GM23338 (cell line): ENCODE results near the gene DCLK2. TPM values are rescaled to one million over a fixed set of nuclear protein-coding genes. Genes with fewer than 3 reads are reported as not detected.
A peak's percentile ranks its signal among the peaks of the same experiment; 100 is the strongest.

Experiments
- ATAC-seq: fragments of 200-7000 bp; cut with Tn5 transposase; 3 replicates; pipeline ENCODE4 v1.9.1; 2020
- DNase-seq: peaks from one replicate; pipeline ENCODE4 v3.0.0-alpha.2; 2015; ENCODE audit warnings: low spot score
- H2AFZ ChIP-seq: fragments of 200-600 bp; sonication (generic); 2 replicates; pipeline ENCODE4 v1.8.0; 2016; ENCODE audit warnings: antibody characterized with exemption, mild to moderate bottlenecking, moderate library complexity
- H3F3A ChIP-seq: fragments of 200-600 bp; sonication (generic); replicated peaks from 2 replicates; pipeline ENCODE4 v1.8.0; 2017; ENCODE audit warnings: antibody characterized with exemption, mixed run types, low read depth
- H3K27ac ChIP-seq: fragments of 200-600 bp; sonication (generic); 2 replicates; pipeline ENCODE4 v1.6.1; 2016; ENCODE audit warnings: low read depth
- H3K27me3 ChIP-seq: fragments of 200-600 bp; sonication (generic); 2 replicates; pipeline ENCODE4 v1.8.0; 2016; ENCODE audit warnings: mild to moderate bottlenecking, mixed run types, moderate library complexity; ENCODE audit not compliant: insufficient read depth
- H3K36me3 ChIP-seq: fragments of 200-600 bp; sonication (generic); 2 replicates; pipeline ENCODE4 v1.8.0; 2016; ENCODE audit warnings: mild to moderate bottlenecking; ENCODE audit not compliant: insufficient read depth
- H3K4me1 ChIP-seq: fragments of 200-600 bp; sonication (generic); 2 replicates; pipeline ENCODE4 v1.8.0; 2016; ENCODE audit warnings: mild to moderate bottlenecking, moderate library complexity; ENCODE audit not compliant: insufficient read depth
- H3K4me2 ChIP-seq: fragments of 200-600 bp; sonication (generic); 2 replicates; pipeline ENCODE4 v1.7.1; 2017; ENCODE audit warnings: mixed run types
- H3K4me3 ChIP-seq: fragments of 200-600 bp; sonication (generic); 2 replicates; pipeline ENCODE4 v1.6.1; 2016; ENCODE audit warnings: mixed run types
- H3K79me2 ChIP-seq: fragments of 200-600 bp; sonication (generic); replicated peaks from 2 replicates; pipeline ENCODE4 v1.8.0; 2017; ENCODE audit warnings: mild to moderate bottlenecking; ENCODE audit not compliant: insufficient read depth
- H3K9me2 ChIP-seq: fragments of 200-600 bp; sonication (generic); 2 replicates; pipeline ENCODE4 v1.8.0; 2017; ENCODE audit not compliant: insufficient read depth
- H4K20me1 ChIP-seq: fragments of 200-600 bp; sonication (generic); replicated peaks from 2 replicates; pipeline ENCODE4 v1.8.0; 2017; ENCODE audit warnings: mild to moderate bottlenecking; ENCODE audit not compliant: insufficient read depth
- H3K27ac Mint-ChIP-seq: 2 replicates; pipeline ENCODE4 v1.8.0; 2020; ENCODE audit warnings: inconsistent platforms, mild to moderate bottlenecking, moderate library complexity, mixed read lengths
- H3K27me3 Mint-ChIP-seq: 3 replicates; pipeline ENCODE4 v1.8.0; 2022; ENCODE audit warnings: low read depth, mild to moderate bottlenecking, moderate library complexity, mixed read lengths, inconsistent platforms; ENCODE audit not compliant: insufficient read depth, poor library complexity
- H3K36me3 Mint-ChIP-seq: 3 replicates; pipeline ENCODE4 v1.8.0; 2021; ENCODE audit warnings: low read depth, mild to moderate bottlenecking, inconsistent platforms, moderate library complexity, mixed read lengths
- H3K4me1 Mint-ChIP-seq: 3 replicates; pipeline ENCODE4 v1.8.0; 2020; ENCODE audit warnings: mild to moderate bottlenecking, inconsistent platforms, mixed read lengths
- H3K4me3 Mint-ChIP-seq: 3 replicates; pipeline ENCODE4 v1.8.0; 2021; ENCODE audit warnings: moderate library complexity, mild to moderate bottlenecking, inconsistent platforms, mixed read lengths
- H3K9me3 Mint-ChIP-seq: 3 replicates; pipeline ENCODE4 v1.8.0; 2020; ENCODE audit warnings: moderate library complexity, mild to moderate bottlenecking, inconsistent platforms, mixed read lengths
- NANOG ChIP-seq: IDR thresholded peaks from 2 replicates; pipeline ENCODE4 v1.6.1; 2016; ENCODE audit warnings: antibody characterized with exemption, borderline replicate concordance
- polyA plus RNA-seq: library from polyadenylated mRNA; unstranded; fragments of >200 nt; fragmentation: Nextera tagmentation; extraction: Ambion mirVana; gene quantifications from 2 replicates; pipeline ENCODE4 v1.2.1, GENCODE V29; 2016
- total RNA-seq: library from RNA; depleted of rRNA; stranded (reverse); fragments of >200 nt; shearing (Covaris generic); gene quantifications from 2 replicates; pipeline ENCODE4 v1.2.3, GENCODE V29; 2014
- TF ChIP-seq, protein P1 (sequence below): IDR thresholded peaks from one replicate; pipeline ENCODE4 v1.6.1; 2018; ENCODE audit warnings: antibody characterized with exemption; ENCODE audit not compliant: unreplicated experiment
- TF ChIP-seq, protein P2 (sequence below): fragments of 250-450 bp; sonication (Bioruptor Pico); IDR thresholded peaks from 2 replicates; pipeline ENCODE4 v1.5.0; 2020; ENCODE audit warnings: mild to moderate bottlenecking, moderate library complexity

The DCLK2 gene
- total and polyA plus RNA-seq, 2 experiments from 2014 or later = 0.49 TPM; not detected in 1

DNA sequence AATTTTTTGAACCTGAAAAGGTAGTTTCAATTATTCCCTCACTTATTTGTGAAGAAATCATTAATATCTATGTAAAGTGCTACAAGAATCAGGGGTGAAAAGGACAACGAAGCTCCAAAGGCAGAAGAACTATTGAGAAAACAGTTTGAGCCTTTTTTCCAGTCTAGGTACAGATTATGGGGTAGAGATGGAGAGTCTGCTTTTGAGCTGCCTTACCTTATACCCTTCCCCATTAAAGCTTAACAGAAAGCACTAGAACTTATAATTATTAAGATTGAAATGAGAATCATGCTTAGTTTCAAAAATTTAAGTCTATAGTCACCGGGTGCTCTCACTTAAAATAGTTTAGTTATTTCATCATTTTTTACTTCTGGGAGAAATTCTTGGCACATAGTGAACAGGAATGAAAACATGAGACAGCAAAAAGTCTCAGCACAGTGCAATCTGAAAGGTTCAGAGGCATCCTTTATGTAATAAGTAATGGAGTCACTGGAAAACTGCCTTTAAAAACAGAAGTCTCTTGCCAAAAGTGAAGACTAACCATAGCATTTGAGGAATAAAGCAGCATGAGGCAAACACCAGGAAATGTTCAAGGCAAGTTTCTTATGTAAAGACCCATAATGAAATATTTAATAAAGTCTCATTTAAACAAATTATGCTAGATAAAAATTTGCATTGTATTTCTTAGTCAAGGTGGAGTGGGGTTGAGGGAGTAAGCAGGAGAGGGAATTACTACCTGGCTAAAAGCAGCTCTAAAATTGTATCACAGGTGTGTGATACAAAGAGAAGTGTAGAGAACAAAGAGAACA lies 5.1 kb upstream of the DCLK2 start:
- DNase-seq (no peak), ATAC-seq (no peak)
- H3K4me3 Mint-ChIP-seq = no peak overlapping the region
- Histone ChIP-seq H3K27me3 (peaks cover 15% of the 10 kb centered on the region), H3K27ac (no peak overlapping the region), H3K79me2 (no peaks in the 10 kb centered on the region), H3K4me2 (no peak overlapping the region), H3F3A (no peaks in the 10 kb centered on the region; the same call in 1 of the 2 replicates), H3K36me3 (no peaks in the 10 kb centered on the region), H4K20me1 (no peaks in the 10 kb centered on the region), H3K9me2 (no peaks in the 10 kb centered on the region), H3K4me1 (peaks cover 7% of the 10 kb centered on the region; the same call in 1 of the 2 replicates), H2AFZ (no peak overlapping the region), H3K4me3 (no peak overlapping the region)
- no peaks in the 10 kb centered on the region for H3K36me3 Mint-ChIP-seq
- 0 out of 2 replicates have a peak overlapping the region, but pooled peaks have one; percentile 15 for H3K27ac Mint-ChIP-seq
- no peak for TF ChIP-seq NANOG
- TF ChIP-seq, protein P1, sequence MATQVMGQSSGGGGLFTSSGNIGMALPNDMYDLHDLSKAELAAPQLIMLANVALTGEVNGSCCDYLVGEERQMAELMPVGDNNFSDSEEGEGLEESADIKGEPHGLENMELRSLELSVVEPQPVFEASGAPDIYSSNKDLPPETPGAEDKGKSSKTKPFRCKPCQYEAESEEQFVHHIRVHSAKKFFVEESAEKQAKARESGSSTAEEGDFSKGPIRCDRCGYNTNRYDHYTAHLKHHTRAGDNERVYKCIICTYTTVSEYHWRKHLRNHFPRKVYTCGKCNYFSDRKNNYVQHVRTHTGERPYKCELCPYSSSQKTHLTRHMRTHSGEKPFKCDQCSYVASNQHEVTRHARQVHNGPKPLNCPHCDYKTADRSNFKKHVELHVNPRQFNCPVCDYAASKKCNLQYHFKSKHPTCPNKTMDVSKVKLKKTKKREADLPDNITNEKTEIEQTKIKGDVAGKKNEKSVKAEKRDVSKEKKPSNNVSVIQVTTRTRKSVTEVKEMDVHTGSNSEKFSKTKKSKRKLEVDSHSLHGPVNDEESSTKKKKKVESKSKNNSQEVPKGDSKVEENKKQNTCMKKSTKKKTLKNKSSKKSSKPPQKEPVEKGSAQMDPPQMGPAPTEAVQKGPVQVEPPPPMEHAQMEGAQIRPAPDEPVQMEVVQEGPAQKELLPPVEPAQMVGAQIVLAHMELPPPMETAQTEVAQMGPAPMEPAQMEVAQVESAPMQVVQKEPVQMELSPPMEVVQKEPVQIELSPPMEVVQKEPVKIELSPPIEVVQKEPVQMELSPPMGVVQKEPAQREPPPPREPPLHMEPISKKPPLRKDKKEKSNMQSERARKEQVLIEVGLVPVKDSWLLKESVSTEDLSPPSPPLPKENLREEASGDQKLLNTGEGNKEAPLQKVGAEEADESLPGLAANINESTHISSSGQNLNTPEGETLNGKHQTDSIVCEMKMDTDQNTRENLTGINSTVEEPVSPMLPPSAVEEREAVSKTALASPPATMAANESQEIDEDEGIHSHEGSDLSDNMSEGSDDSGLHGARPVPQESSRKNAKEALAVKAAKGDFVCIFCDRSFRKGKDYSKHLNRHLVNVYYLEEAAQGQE = no peak
- TF ChIP-seq, protein P2, sequence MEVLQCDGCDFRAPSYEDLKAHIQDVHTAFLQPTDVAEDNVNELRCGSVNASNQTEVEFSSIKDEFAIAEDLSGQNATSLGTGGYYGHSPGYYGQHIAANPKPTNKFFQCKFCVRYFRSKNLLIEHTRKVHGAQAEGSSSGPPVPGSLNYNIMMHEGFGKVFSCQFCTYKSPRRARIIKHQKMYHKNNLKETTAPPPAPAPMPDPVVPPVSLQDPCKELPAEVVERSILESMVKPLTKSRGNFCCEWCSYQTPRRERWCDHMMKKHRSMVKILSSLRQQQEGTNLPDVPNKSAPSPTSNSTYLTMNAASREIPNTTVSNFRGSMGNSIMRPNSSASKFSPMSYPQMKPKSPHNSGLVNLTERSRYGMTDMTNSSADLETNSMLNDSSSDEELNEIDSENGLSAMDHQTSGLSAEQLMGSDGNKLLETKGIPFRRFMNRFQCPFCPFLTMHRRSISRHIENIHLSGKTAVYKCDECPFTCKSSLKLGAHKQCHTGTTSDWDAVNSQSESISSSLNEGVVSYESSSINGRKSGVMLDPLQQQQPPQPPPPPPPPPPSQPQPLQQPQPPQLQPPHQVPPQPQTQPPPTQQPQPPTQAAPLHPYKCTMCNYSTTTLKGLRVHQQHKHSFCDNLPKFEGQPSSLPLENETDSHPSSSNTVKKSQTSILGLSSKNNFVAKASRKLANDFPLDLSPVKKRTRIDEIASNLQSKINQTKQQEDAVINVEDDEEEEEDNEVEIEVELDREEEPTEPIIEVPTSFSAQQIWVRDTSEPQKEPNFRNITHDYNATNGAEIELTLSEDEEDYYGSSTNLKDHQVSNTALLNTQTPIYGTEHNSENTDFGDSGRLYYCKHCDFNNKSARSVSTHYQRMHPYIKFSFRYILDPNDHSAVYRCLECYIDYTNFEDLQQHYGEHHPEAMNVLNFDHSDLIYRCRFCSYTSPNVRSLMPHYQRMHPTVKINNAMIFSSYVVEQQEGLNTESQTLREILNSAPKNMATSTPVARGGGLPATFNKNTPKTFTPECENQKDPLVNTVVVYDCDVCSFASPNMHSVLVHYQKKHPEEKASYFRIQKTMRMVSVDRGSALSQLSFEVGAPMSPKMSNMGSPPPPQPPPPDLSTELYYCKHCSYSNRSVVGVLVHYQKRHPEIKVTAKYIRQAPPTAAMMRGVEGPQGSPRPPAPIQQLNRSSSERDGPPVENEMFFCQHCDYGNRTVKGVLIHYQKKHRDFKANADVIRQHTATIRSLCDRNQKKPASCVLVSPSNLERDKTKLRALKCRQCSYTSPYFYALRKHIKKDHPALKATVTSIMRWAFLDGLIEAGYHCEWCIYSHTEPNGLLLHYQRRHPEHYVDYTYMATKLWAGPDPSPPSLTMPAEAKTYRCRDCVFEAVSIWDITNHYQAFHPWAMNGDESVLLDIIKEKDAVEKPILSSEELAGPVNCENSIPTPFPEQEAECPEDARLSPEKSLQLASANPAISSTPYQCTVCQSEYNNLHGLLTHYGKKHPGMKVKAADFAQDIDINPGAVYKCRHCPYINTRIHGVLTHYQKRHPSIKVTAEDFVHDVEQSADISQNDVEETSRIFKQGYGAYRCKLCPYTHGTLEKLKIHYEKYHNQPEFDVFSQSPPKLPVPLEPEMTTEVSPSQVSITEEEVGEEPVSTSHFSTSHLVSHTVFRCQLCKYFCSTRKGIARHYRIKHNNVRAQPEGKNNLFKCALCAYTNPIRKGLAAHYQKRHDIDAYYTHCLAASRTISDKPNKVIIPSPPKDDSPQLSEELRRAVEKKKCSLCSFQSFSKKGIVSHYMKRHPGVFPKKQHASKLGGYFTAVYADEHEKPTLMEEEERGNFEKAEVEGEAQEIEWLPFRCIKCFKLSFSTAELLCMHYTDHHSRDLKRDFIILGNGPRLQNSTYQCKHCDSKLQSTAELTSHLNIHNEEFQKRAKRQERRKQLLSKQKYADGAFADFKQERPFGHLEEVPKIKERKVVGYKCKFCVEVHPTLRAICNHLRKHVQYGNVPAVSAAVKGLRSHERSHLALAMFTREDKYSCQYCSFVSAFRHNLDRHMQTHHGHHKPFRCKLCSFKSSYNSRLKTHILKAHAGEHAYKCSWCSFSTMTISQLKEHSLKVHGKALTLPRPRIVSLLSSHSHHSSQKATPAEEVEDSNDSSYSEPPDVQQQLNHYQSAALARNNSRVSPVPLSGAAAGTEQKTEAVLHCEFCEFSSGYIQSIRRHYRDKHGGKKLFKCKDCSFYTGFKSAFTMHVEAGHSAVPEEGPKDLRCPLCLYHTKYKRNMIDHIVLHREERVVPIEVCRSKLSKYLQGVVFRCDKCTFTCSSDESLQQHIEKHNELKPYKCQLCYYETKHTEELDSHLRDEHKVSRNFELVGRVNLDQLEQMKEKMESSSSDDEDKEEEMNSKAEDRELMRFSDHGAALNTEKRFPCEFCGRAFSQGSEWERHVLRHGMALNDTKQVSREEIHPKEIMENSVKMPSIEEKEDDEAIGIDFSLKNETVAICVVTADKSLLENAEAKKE = no peak
- H3K4me1 Mint-ChIP-seq = peaks cover 3% of the 10 kb centered on the region; the same call in 2 of the 3 replicates
- H3K27me3 Mint-ChIP-seq = peaks cover 9% of the 10 kb centered on the region
- no peaks in the 10 kb centered on the region for H3K9me3 Mint-ChIP-seq
